DMS 273 (cell line): ENCODE results near the gene MCOLN2.
"Not testable (repeated sequence)": the region's sequence is repeated elsewhere in the genome, so short reads cannot be mapped to it uniquely, and the experiment has no call there.

Experiments
- DNase-seq: peaks from one replicate; lab custom pipeline; 2025; ENCODE audit not compliant: unreplicated experiment; lab: John Stamatoyannopoulos, UW

The MCOLN2 gene

GRCh38 chr1:84944767-84945486 is 52.0 kb downstream of the MCOLN2 start:
- DNase-seq = peak; percentile 91

- DNase-seq = no peak
These were observed 55.1 kb downstream of the MCOLN2 start for GRCh38 chr1:84941843-84942242.

GRCh38 chr1:84940481-84940880 is 56.4 kb downstream of the MCOLN2 start:
- no peak for DNase-seq

- no peak for DNase-seq
These were observed 57.2 kb downstream of the MCOLN2 start for GRCh38 chr1:84939761-84940160.

GRCh38 chr1:84939151-84939550 is 57.8 kb downstream of the MCOLN2 start:
- DNase-seq = no peak

- peak; percentile 84 for DNase-seq
These were observed 60.6 kb downstream of the MCOLN2 start for GRCh38 chr1:84936116-84936810.

GRCh38 chr1:84933011-84933611 is 63.8 kb downstream of the MCOLN2 start:
- no peak for DNase-seq

- DNase-seq = no peak
These were observed 66.1 kb downstream of the MCOLN2 start for GRCh38 chr1:84930831-84931230.

GRCh38 chr1:84930329-84930728 is 66.6 kb downstream of the MCOLN2 start:
- DNase-seq = no peak

GRCh38 chr1:84929581-84929980 is 67.3 kb downstream of the MCOLN2 start:
- DNase-seq = no peak

- no peak for DNase-seq
These were observed 67.9 kb downstream of the MCOLN2 start for GRCh38 chr1:84928979-84929378.

- DNase-seq = no peak
These were observed 73.6 kb downstream of the MCOLN2 start for GRCh38 chr1:84923317-84923716.

- DNase-seq = no peak
These were observed 76.8 kb downstream of the MCOLN2 start for GRCh38 chr1:84920159-84920558.

GRCh38 chr1:84919461-84919970 is 77.4 kb downstream of the MCOLN2 start:
- DNase-seq = peak; percentile 20

- no peak for DNase-seq
These were observed 78.1 kb downstream of the MCOLN2 start for GRCh38 chr1:84918726-84919336.

- no peak for DNase-seq
These were observed 80.0 kb downstream of the MCOLN2 start for GRCh38 chr1:84916897-84917296.

- peak; percentile 57 for DNase-seq
These were observed 83.4 kb downstream of the MCOLN2 start for GRCh38 chr1:84913555-84913892.

GRCh38 chr1:84912726-84913554 is 84.0 kb downstream of the MCOLN2 start:
- DNase-seq = peak; percentile 25

- not testable (repeated sequence) for DNase-seq
These were observed 88.0 kb downstream of the MCOLN2 start for GRCh38 chr1:84908746-84909464.
